K562 (cell line): ENCODE data around the gene AZU1. TPM values are rescaled to one million over a fixed set of nuclear protein-coding genes. Genes with fewer than 3 reads are reported as not detected.

Experiments
- BRF1 ChIP-seq: IDR thresholded peaks from 3 replicates; pipeline ENCODE4 v1.6.1; 2011; ENCODE audit warnings: borderline replicate concordance, mild to moderate bottlenecking; ENCODE audit not compliant: insufficient read length; ENCODE audit errors: extremely low read depth
- E2F3 ChIP-seq: fragments of 250-450 bp; sonication (Bioruptor Pico); IDR thresholded peaks from 2 replicates; pipeline ENCODE4 v1.4.0; 2020; ENCODE audit warnings: mild to moderate bottlenecking
- GABPB2 ChIP-seq: fragments of 250-450 bp; sonication (Bioruptor Pico); conservative IDR thresholded peaks from 2 replicates; pipeline ENCODE4 v1.5.1; 2021; ENCODE audit warnings: mild to moderate bottlenecking
- HSF4 ChIP-seq: fragments of 250-450 bp; sonication (Bioruptor Pico); IDR thresholded peaks from 2 replicates; pipeline ENCODE4 v2.1.2; 2022; ENCODE audit warnings: mild to moderate bottlenecking, moderate library complexity, borderline replicate concordance
- RERE ChIP-seq: sonication (generic); formaldehyde crosslinking; IDR thresholded peaks from 2 replicates; pipeline ENCODE4 v1.8.0; 2023; ENCODE audit warnings: missing genetic modification reagents, mild to moderate bottlenecking, borderline replicate concordance
- SMAD3 ChIP-seq: fragments of 450-650 bp; formaldehyde crosslinking; conservative IDR thresholded peaks from 2 replicates; pipeline ENCODE4 v1.4.0; 2020; ENCODE audit warnings: mild to moderate bottlenecking
- TRIM28 ChIP-seq: fragments of 450-650 bp; IDR thresholded peaks from 2 replicates; pipeline ENCODE4 v1.6.1; 2017
- ZBTB9 ChIP-seq: fragments of 450-650 bp; formaldehyde crosslinking; IDR thresholded peaks from 2 replicates; pipeline ENCODE4 v1.4.0; 2020; ENCODE audit warnings: mild to moderate bottlenecking, moderate library complexity
- ZNF133 ChIP-seq: fragments of 250-450 bp; sonication (Bioruptor Pico); IDR thresholded peaks from 2 replicates; pipeline ENCODE4 v1.4.0; 2020; ENCODE audit warnings: mild to moderate bottlenecking
- ZNF143 ChIP-seq: sonication (generic); formaldehyde crosslinking; IDR thresholded peaks from 2 replicates; pipeline ENCODE4 v1.9.0; 2022; ENCODE audit warnings: mild to moderate bottlenecking, missing genetic modification reagents
- polyA plus RNA-seq, 8 experiments: library from polyadenylated mRNA; depleted of rRNA in 4 of 8; stranded (reverse) in 5 of 8; unstranded in 3 of 8; fragments of >200 nt; fragmentation: Nextera tagmentation in 2 of 8; fragmentation: Illumina TruSeq in 1 of 8; extraction: Ambion mirVana in 2 of 8; extraction: Trizol in 1 of 8; gene quantifications; 2 replicates each; pipeline versions ENCODE4 v1.2.1 to v1.2.3, GENCODE V29; 2011 to 2014; ENCODE audit warnings: inconsistent platforms in 1 of 8, missing spikeins in 1 of 8
- total RNA-seq, 7 experiments: library from RNA; depleted of rRNA in 6 of 7; stranded (reverse); fragments of >200 nt in 6 of 7; fragmentation: Illumina TruSeq in 2 of 7; extraction: Trizol in 2 of 7; gene quantifications; 2 replicates each; pipeline versions ENCODE4 v1.2.1 to v1.2.3, GENCODE V29; 2011 to 2021; ENCODE audit warnings: low replicate concordance in 1 of 7
- TF ChIP-seq, protein P1 (sequence below): fragments of 450-650 bp; IDR thresholded peaks from 2 replicates; pipeline ENCODE4 v1.6.1; 2016; ENCODE audit warnings: low read depth

AZU1 gene
- total and polyA plus RNA-seq, 9 of the 15 experiments (the other 6 are each of a cell fraction or from before 2014, with no cell fraction given): 0.29 to 1.9 (median 0.59) TPM; not detected in 3

- TF ChIP-seq, protein P1, sequence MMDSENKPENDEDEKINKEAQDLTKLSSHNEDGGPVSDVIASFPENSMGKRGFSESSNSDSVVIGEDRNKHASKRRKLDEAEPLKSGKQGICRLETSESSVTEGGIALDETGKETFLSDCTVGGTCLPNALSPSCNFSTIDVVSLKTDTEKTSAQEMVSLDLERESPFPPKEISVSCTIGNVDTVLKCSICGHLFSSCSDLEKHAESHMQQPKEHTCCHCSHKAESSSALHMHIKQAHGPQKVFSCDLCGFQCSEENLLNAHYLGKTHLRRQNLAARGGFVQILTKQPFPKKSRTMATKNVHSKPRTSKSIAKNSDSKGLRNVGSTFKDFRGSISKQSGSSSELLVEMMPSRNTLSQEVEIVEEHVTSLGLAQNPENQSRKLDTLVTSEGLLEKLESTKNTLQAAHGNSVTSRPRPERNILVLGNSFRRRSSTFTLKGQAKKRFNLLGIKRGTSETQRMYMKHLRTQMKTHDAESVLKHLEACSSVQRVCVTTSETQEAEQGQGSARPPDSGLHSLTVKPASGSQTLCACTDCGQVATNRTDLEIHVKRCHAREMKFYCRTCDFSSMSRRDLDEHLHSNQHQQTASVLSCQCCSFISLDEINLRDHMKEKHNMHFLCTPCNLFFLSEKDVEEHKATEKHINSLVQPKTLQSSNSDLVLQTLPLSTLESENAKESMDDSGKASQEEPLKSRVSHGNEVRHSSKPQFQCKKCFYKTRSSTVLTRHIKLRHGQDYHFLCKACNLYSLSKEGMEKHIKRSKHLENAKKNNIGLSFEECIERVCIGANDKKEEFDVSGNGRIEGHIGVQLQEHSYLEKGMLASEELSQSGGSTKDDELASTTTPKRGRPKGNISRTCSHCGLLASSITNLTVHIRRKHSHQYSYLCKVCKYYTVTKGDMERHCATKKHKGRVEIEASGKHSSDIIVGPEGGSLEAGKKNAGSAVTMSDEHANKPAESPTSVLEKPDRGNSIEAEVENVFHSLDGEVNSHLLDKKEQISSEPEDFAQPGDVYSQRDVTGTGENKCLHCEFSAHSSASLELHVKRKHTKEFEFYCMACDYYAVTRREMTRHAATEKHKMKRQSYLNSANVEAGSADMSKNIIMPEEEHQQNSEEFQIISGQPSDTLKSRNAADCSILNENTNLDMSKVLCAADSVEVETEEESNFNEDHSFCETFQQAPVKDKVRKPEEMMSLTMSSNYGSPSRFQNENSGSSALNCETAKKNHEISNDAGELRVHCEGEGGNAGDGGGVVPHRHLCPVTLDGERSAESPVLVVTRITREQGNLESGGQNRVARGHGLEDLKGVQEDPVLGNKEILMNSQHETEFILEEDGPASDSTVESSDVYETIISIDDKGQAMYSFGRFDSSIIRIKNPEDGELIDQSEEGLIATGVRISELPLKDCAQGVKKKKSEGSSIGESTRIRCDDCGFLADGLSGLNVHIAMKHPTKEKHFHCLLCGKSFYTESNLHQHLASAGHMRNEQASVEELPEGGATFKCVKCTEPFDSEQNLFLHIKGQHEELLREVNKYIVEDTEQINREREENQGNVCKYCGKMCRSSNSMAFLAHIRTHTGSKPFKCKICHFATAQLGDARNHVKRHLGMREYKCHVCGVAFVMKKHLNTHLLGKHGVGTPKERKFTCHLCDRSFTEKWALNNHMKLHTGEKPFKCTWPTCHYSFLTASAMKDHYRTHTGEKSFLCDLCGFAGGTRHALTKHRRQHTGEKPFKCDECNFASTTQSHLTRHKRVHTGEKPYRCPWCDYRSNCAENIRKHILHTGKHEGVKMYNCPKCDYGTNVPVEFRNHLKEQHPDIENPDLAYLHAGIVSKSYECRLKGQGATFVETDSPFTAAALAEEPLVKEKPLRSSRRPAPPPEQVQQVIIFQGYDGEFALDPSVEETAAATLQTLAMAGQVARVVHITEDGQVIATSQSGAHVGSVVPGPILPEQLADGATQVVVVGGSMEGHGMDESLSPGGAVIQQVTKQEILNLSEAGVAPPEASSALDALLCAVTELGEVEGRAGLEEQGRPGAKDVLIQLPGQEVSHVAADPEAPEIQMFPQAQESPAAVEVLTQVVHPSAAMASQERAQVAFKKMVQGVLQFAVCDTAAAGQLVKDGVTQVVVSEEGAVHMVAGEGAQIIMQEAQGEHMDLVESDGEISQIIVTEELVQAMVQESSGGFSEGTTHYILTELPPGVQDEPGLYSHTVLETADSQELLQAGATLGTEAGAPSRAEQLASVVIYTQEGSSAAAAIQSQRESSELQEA: peak; percentile 61; the same call in 1 of the 2 replicates
- TF ChIP-seq HSF4 (CRISPR knock-in tag): no peak
- TF ChIP-seq RERE (CRISPR knock-in tag): no peak
- no peak for TF ChIP-seq TRIM28
- TF ChIP-seq E2F3 (CRISPR knock-in tag): peak; percentile 94
- TF ChIP-seq GABPB2 (CRISPR knock-in tag): no peak
- TF ChIP-seq ZNF133 (CRISPR knock-in tag): no peak
- TF ChIP-seq BRF1: no peak
- TF ChIP-seq ZBTB9 (CRISPR knock-in tag): 0 out of 2 replicates have a peak, but pooled peaks have one; percentile 51
- TF ChIP-seq SMAD3 (CRISPR knock-in tag): no peak
- TF ChIP-seq ZNF143: no peak
Measured at GRCh38 chr19:797528-798414, 29.9 kb upstream of the AZU1 start (continued).
